K562 (cell line): Measurements from ENCODE around the gene SLC35F2. TPM values are rescaled to one million over a fixed set of nuclear protein-coding genes. Genes with fewer than 3 reads are reported as not detected.

ENCODE experiments used
- CHCHD3 ChIP-seq: fragments of 250-450 bp; sonication (Bioruptor Pico); IDR thresholded peaks from 2 replicates; pipeline ENCODE4 v2.1.2; 2022; ENCODE audit warnings: mild to moderate bottlenecking
- DMBX1 ChIP-seq: fragments of 250-450 bp; sonication (Bioruptor Pico); IDR thresholded peaks from 2 replicates; pipeline ENCODE4 v1.8.0; 2022; ENCODE audit warnings: inconsistent platforms, mild to moderate bottlenecking, moderate library complexity, borderline replicate concordance
- FIP1L1 ChIP-seq: fragments of 200-400 bp; formaldehyde crosslinking; IDR thresholded peaks from 2 replicates; pipeline ENCODE4 v1.6.1; 2018; ENCODE audit warnings: mild to moderate bottlenecking, low read depth, low read length; ENCODE audit not compliant: poor library complexity, severe bottlenecking
- JUNB ChIP-seq: fragments of 450-650 bp; formaldehyde crosslinking; conservative IDR thresholded peaks from 2 replicates; pipeline ENCODE4 v1.4.0; 2020; ENCODE audit warnings: mild to moderate bottlenecking
- MEF2A ChIP-seq: IDR thresholded peaks from 2 replicates; pipeline ENCODE4 v1.6.1; 2011; ENCODE audit warnings: low read depth, mild to moderate bottlenecking, low read length, moderate library complexity; ENCODE audit not compliant: control insufficient read depth
- MEF2D ChIP-seq: conservative IDR thresholded peaks from 2 replicates; pipeline ENCODE4 v1.6.1; 2016; ENCODE audit warnings: low read depth, missing genetic modification characterization, missing compliant biosample characterization
- MGA ChIP-seq: fragments of 450-650 bp; IDR thresholded peaks from 2 replicates; pipeline ENCODE4 v1.6.1; 2016; ENCODE audit warnings: mild to moderate bottlenecking, moderate library complexity
- MXI1 ChIP-seq: IDR thresholded peaks from 2 replicates; pipeline ENCODE4 v1.6.1; 2011; ENCODE audit warnings: low read depth, mild to moderate bottlenecking, improper control_type of control experiment, low read length
- POU5F1 ChIP-seq: fragments of 150-350 bp; IDR thresholded peaks from 2 replicates; pipeline ENCODE4 v1.6.1; 2014; ENCODE audit warnings: borderline replicate concordance, low read length, low read depth, mild to moderate bottlenecking; ENCODE audit not compliant: partially characterized antibody
- SIX5 ChIP-seq, 2 experiments: IDR thresholded peaks; 2 replicates each; pipeline ENCODE4 v1.6.1; 2011; ENCODE audit warnings: low read length in 2 of 2, borderline replicate concordance in 1 of 2, low read depth in 1 of 2, mild to moderate bottlenecking in 1 of 2, moderate library complexity in 1 of 2; ENCODE audit not compliant: insufficient read depth in 1 of 2
- SP1 ChIP-seq: sonication (generic); formaldehyde crosslinking; IDR thresholded peaks from 2 replicates; pipeline ENCODE4 v1.8.1; 2022; ENCODE audit warnings: mild to moderate bottlenecking, missing genetic modification reagents
- TAF9B ChIP-seq: fragments of 450-650 bp; IDR thresholded peaks from 2 replicates; pipeline ENCODE4 v1.6.1; 2018; ENCODE audit warnings: mild to moderate bottlenecking; ENCODE audit not compliant: partially characterized antibody
- TFAP4 ChIP-seq: sonication (generic); formaldehyde crosslinking; IDR thresholded peaks from 2 replicates; pipeline ENCODE4 v1.8.0; 2022; ENCODE audit warnings: missing genetic modification reagents, mild to moderate bottlenecking, moderate library complexity, borderline replicate concordance
- ZNF354B ChIP-seq: fragments of 250-450 bp; sonication (Bioruptor Pico); IDR thresholded peaks from 2 replicates; pipeline ENCODE4 v1.4.0; 2020
- ZNF79 ChIP-seq: fragments of 250-450 bp; sonication (Bioruptor Pico); IDR thresholded peaks from 2 replicates; pipeline ENCODE4 v1.4.0; 2020; ENCODE audit warnings: low read depth, mild to moderate bottlenecking, moderate library complexity
- polyA plus RNA-seq, 8 experiments: library from polyadenylated mRNA; depleted of rRNA in 4 of 8; stranded (reverse) in 5 of 8; unstranded in 3 of 8; fragments of >200 nt; fragmentation: Nextera tagmentation in 2 of 8; fragmentation: Illumina TruSeq in 1 of 8; extraction: Ambion mirVana in 2 of 8; extraction: Trizol in 1 of 8; gene quantifications; 2 replicates each; pipeline versions ENCODE4 v1.2.1 to v1.2.3, GENCODE V29; 2011 to 2014; ENCODE audit warnings: inconsistent platforms in 1 of 8, missing spikeins in 1 of 8
- total RNA-seq, 7 experiments: library from RNA; depleted of rRNA in 6 of 7; stranded (reverse); fragments of >200 nt in 6 of 7; fragmentation: Illumina TruSeq in 2 of 7; extraction: Trizol in 2 of 7; gene quantifications; 2 replicates each; pipeline versions ENCODE4 v1.2.1 to v1.2.3, GENCODE V29; 2011 to 2021; ENCODE audit warnings: low replicate concordance in 1 of 7

The SLC35F2 gene
- total and polyA plus RNA-seq, 9 of the 15 experiments (the other 6 are each of a cell fraction or from before 2014, with no cell fraction given): 28.6 to 63.9 (median 53.4) TPM

GRCh38 chr11:107858217-107859070 is at the start of gene SLC35F2 (continued):
- TF ChIP-seq SP1 (CRISPR knock-in tag) (peak; percentile 60), MEF2A (no peak), SIX5 (IDR thresholded peaks at IDR 0.05; ENCODE audit: borderline replicate concordance in 1 of 2, insufficient read depth in 1 of 2, low read depth in 1 of 2, low read length in 2 of 2) (no peak), MGA (peak; percentile 89), JUNB (CRISPR knock-in tag) (no peak), TFAP4 (CRISPR knock-in tag) (peak; percentile 79; the same call in 1 of the 2 replicates), DMBX1 (CRISPR knock-in tag) (0 out of 2 replicates have a peak, but pooled peaks have one; percentile 9), TAF9B (peak; percentile 39), ZNF354B (CRISPR knock-in tag) (no peak), MEF2D (tag) (no peak), ZNF79 (no peak), FIP1L1 (peak; percentile 31), CHCHD3 (CRISPR knock-in tag) (no peak), MXI1 (peak; percentile 89), POU5F1 (no peak)
